Measurements from ENCODE around the gene THRA. TPM values are rescaled to one million over a fixed set of nuclear protein-coding genes. Genes with fewer than 3 reads are reported as not detected.
A peak's percentile ranks its signal among the peaks of the same experiment; 100 is the strongest.
"Not testable (repeated sequence)": the region's sequence is repeated elsewhere in the genome, so short reads cannot be mapped to it uniquely, and the experiment has no call there.

The THRA gene
- total and polyA plus RNA-seq, 9 of the 15 experiments (the other 6 are each of a cell fraction or from before 2014, with no cell fraction given): 0.34 to 23.4 (median 12.7) TPM

- no peak for TF ChIP-seq FOXO4 (CRISPR knock-in tag; IDR thresholded peaks at IDR 0.05)
- no peak for TF ChIP-seq RFX5 (IDR thresholded peaks at IDR 0.05; ENCODE audit: low read depth, low read length)
- peak in 1 of 2 experiments; percentile 46; a peak in 1 of 4 replicates for TF ChIP-seq TEAD1 (CRISPR knock-in tag; IDR thresholded peaks at IDR 0.05)
- TF ChIP-seq MTA3 (IDR thresholded peaks at IDR 0.05; ENCODE audit: borderline replicate concordance): peak; percentile 14
- no peak for TF ChIP-seq ZNF354B (CRISPR knock-in tag; IDR thresholded peaks at IDR 0.05)
- TF ChIP-seq ATF4 (CRISPR knock-in tag; IDR thresholded peaks at IDR 0.05): no peak
- no peak for TF ChIP-seq ELK3 (CRISPR knock-in tag; IDR thresholded peaks at IDR 0.05)
Observed at GRCh38 chr17:40139566-40140058, 76.8 kb downstream of the THRA start (continued).

- H3K27ac ChIP-seq (ENCODE audit: extremely low read depth, low read depth, low read length); H3K9me3 ChIP-seq (replicated peaks; ENCODE audit: control insufficient read depth, insufficient read depth, low read depth, low read length); FAIRE-seq; H3K9me1 ChIP-seq (ENCODE audit: control insufficient read depth, insufficient read depth, low read length); H2AFZ ChIP-seq (ENCODE audit: low read depth, low read length); H3K4me2 ChIP-seq (ENCODE audit: insufficient read depth, low read length); H4K20me1 ChIP-seq (replicated peaks; ENCODE audit: control insufficient read depth, insufficient read depth, low read length); in situ Hi-C loops (cut with MboI); CTCF ChIA-PET (ENCODE audit: low intra/inter-chr PET ratio); H3K27me3 ChIP-seq (ENCODE audit: control insufficient read depth in 2 of 2, insufficient read depth in 2 of 2, low read length in 2 of 2); ATAC-seq; DNase-seq (ENCODE audit: extremely low read depth in 1 of 4, low spot score in 3 of 4); BruUV-seq (replicated peaks); H3K9ac ChIP-seq (ENCODE audit: insufficient read depth in 1 of 2, low read depth in 2 of 2, low read length in 2 of 2); H3K4me3 ChIP-seq; intact Hi-C loops (cut with micrococcal nuclease): not testable (repeated sequence)
- 97% methylated on average over 3 of the region's 3 CpGs for WGBS (ENCODE audit: insufficient coverage, low coverage, missing lambda C conversion rate)
- H3K4me1 ChIP-seq (replicated peaks in 1 of 2; ENCODE audit: control insufficient read depth in 2 of 2, insufficient read depth in 2 of 2, low read length in 2 of 2): peaks cover 9 to 11% of the 10 kb centered on the region in 2 experiments; a peak in 4 of 5 replicates
- H3K36me3 ChIP-seq (ENCODE audit: control insufficient read depth, insufficient read depth, low read length): peaks cover 46% of the 10 kb centered on the region
- POLR2A ChIA-PET: interaction anchor here (0.8 to 1.5 kb wide), 3 partner anchors 8 to 19 kb away, joined by 3 to 5 read pairs (median 4); no protein-coding TSS in a partner anchor
- H3K79me2 ChIP-seq (ENCODE audit: control insufficient read depth, insufficient read depth, low read length): peaks cover 54% of the 10 kb centered on the region
Observed at GRCh38 chr17:40143166-40143565, 80.4 kb downstream of the THRA start.

Small RNA genes within 50 kb of the gene (microRNA-seq; reads per million reads assigned to microRNA genes)
- gene MIR6884 (ENCODE audit: borderline microRNAs expressed): not detected

Small RNA genes within 50 kb of the gene (small RNA-seq; reads per million reads assigned to genes)
- 744 reads per million, percentile 99 among the genes with 10 or more reads in this experiment for gene SNORD124

Other genes with a start within 250 kb of the THRA start
Only the 7 nearest of the 16 such genes appear.
- not detected in 2 replicates for gene GSDMA, start 100.0 kb upstream of the THRA start, total RNA-seq (2014; rRNA removed)
- 0.07 TPM in 1 of 2 replicates, not detected in the other for gene GSDMA, start 100.0 kb upstream of the THRA start, total RNA-seq (2014; rRNA removed; fragmentation: Illumina TruSeq; extraction: Trizol)
- gene GSDMA, start 100.0 kb upstream of the THRA start, total RNA-seq (2015; rRNA removed; fragmentation: Illumina TruSeq; extraction: Trizol): 0.07 TPM in 1 of 2 replicates, not detected in the other
- gene GSDMA, start 100.0 kb upstream of the THRA start, total RNA-seq (2021): 0.09 TPM in 1 of 2 replicates, not detected in the other
- 0.04 and 0.06 TPM in 2 replicates for gene GSDMA, start 100.0 kb upstream of the THRA start, polyA plus RNA-seq (2011; rRNA removed)
- gene GSDMA, start 100.0 kb upstream of the THRA start, polyA plus RNA-seq (2014; fragmentation: Illumina TruSeq; extraction: Trizol): 0.12 and 0.13 TPM in 2 replicates
- under 1 TPM; 0.04 to 0.06 TPM for gene GSDMA, start 100.0 kb upstream of the THRA start, polyA plus RNA-seq (2014; fragmentation: Nextera tagmentation; extraction: Ambion mirVana)
- 0.07 TPM in 1 of 2 replicates, not detected in the other for gene GSDMA, start 100.0 kb upstream of the THRA start, polyA plus RNA-seq (2014; rRNA removed)
- 228 and 254 TPM in 2 replicates for gene PSMD3, start 82.2 kb upstream of the THRA start, total RNA-seq (2014; rRNA removed)
- 109 and 120 TPM in 2 replicates for gene PSMD3, start 82.2 kb upstream of the THRA start, total RNA-seq (2014; rRNA removed; fragmentation: Illumina TruSeq; extraction: Trizol)
- 135 and 138 TPM in 2 replicates for gene PSMD3, start 82.2 kb upstream of the THRA start, total RNA-seq (2015; rRNA removed; fragmentation: Illumina TruSeq; extraction: Trizol)
- 232 and 251 TPM in 2 replicates for gene PSMD3, start 82.2 kb upstream of the THRA start, total RNA-seq (2021)
- gene PSMD3, start 82.2 kb upstream of the THRA start, polyA plus RNA-seq (2011; rRNA removed): 95.3 and 113 TPM in 2 replicates
- 241 and 262 TPM in 2 replicates for gene PSMD3, start 82.2 kb upstream of the THRA start, polyA plus RNA-seq (2014; fragmentation: Illumina TruSeq; extraction: Trizol)
- 1 to 10 TPM; 2.0 to 2.8 TPM for gene PSMD3, start 82.2 kb upstream of the THRA start, polyA plus RNA-seq (2014; fragmentation: Nextera tagmentation; extraction: Ambion mirVana)
- 180 and 183 TPM in 2 replicates for gene PSMD3, start 82.2 kb upstream of the THRA start, polyA plus RNA-seq (2014; rRNA removed)
- gene CSF3, start 47.5 kb upstream of the THRA start, total RNA-seq (2014; rRNA removed): not detected in 2 replicates
- not detected in 2 replicates for gene CSF3, start 47.5 kb upstream of the THRA start, total RNA-seq (2014; rRNA removed; fragmentation: Illumina TruSeq; extraction: Trizol)
- not detected in 2 replicates for gene CSF3, start 47.5 kb upstream of the THRA start, total RNA-seq (2015; rRNA removed; fragmentation: Illumina TruSeq; extraction: Trizol)
- not detected in 2 replicates for gene CSF3, start 47.5 kb upstream of the THRA start, total RNA-seq (2021)
- gene CSF3, start 47.5 kb upstream of the THRA start, polyA plus RNA-seq (2011; rRNA removed): not detected in 2 replicates
- gene CSF3, start 47.5 kb upstream of the THRA start, polyA plus RNA-seq (2014; fragmentation: Illumina TruSeq; extraction: Trizol): not detected in 2 replicates
- gene CSF3, start 47.5 kb upstream of the THRA start, polyA plus RNA-seq (2014; fragmentation: Nextera tagmentation; extraction: Ambion mirVana): not detected
- 0.19 TPM in 1 of 2 replicates, not detected in the other for gene CSF3, start 47.5 kb upstream of the THRA start, polyA plus RNA-seq (2014; rRNA removed)
- gene MED24, start 8.6 kb upstream of the THRA start, total RNA-seq (2014; rRNA removed): 40.0 and 50.2 TPM in 2 replicates
- 40.3 and 48.9 TPM in 2 replicates for gene MED24, start 8.6 kb upstream of the THRA start, total RNA-seq (2014; rRNA removed; fragmentation: Illumina TruSeq; extraction: Trizol)
- gene MED24, start 8.6 kb upstream of the THRA start, total RNA-seq (2015; rRNA removed; fragmentation: Illumina TruSeq; extraction: Trizol): 48.2 and 53.5 TPM in 2 replicates
- gene MED24, start 8.6 kb upstream of the THRA start, total RNA-seq (2021): 102 and 108 TPM in 2 replicates
- 76.3 and 110 TPM in 2 replicates for gene MED24, start 8.6 kb upstream of the THRA start, polyA plus RNA-seq (2011; rRNA removed)
- gene MED24, start 8.6 kb upstream of the THRA start, polyA plus RNA-seq (2014; fragmentation: Illumina TruSeq; extraction: Trizol): 117 and 129 TPM in 2 replicates
- gene MED24, start 8.6 kb upstream of the THRA start, polyA plus RNA-seq (2014; fragmentation: Nextera tagmentation; extraction: Ambion mirVana): 1 to 10 TPM; 5.9 to 8.3 TPM
- 73.3 and 74.8 TPM in 2 replicates for gene MED24, start 8.6 kb upstream of the THRA start, polyA plus RNA-seq (2014; rRNA removed)
- gene NR1D1, start 37.6 kb downstream of the THRA start, total RNA-seq (2014; rRNA removed): 0.78 and 1.00 TPM in 2 replicates
- 0.32 and 0.47 TPM in 2 replicates for gene NR1D1, start 37.6 kb downstream of the THRA start, total RNA-seq (2014; rRNA removed; fragmentation: Illumina TruSeq; extraction: Trizol)
- 0.65 and 1.2 TPM in 2 replicates for gene NR1D1, start 37.6 kb downstream of the THRA start, total RNA-seq (2015; rRNA removed; fragmentation: Illumina TruSeq; extraction: Trizol)
- 6.6 and 7.7 TPM in 2 replicates for gene NR1D1, start 37.6 kb downstream of the THRA start, total RNA-seq (2021)
- 0.25 and 0.41 TPM in 2 replicates for gene NR1D1, start 37.6 kb downstream of the THRA start, polyA plus RNA-seq (2011; rRNA removed)
- gene NR1D1, start 37.6 kb downstream of the THRA start, polyA plus RNA-seq (2014; fragmentation: Illumina TruSeq; extraction: Trizol): 4.7 and 6.9 TPM in 2 replicates
- gene NR1D1, start 37.6 kb downstream of the THRA start, polyA plus RNA-seq (2014; fragmentation: Nextera tagmentation; extraction: Ambion mirVana): under 1 TPM; 0.27 TPM
- 1.4 and 2.0 TPM in 2 replicates for gene NR1D1, start 37.6 kb downstream of the THRA start, polyA plus RNA-seq (2014; rRNA removed)
- gene MSL1, start 59.0 kb downstream of the THRA start, total RNA-seq (2014; rRNA removed): 51.7 and 52.4 TPM in 2 replicates
- gene MSL1, start 59.0 kb downstream of the THRA start, total RNA-seq (2014; rRNA removed; fragmentation: Illumina TruSeq; extraction: Trizol): 61.9 and 64.9 TPM in 2 replicates
- 77.8 and 91.8 TPM in 2 replicates for gene MSL1, start 59.0 kb downstream of the THRA start, total RNA-seq (2015; rRNA removed; fragmentation: Illumina TruSeq; extraction: Trizol)
- 48.6 and 61.8 TPM in 2 replicates for gene MSL1, start 59.0 kb downstream of the THRA start, total RNA-seq (2021)
- 48.0 and 66.7 TPM in 2 replicates for gene MSL1, start 59.0 kb downstream of the THRA start, polyA plus RNA-seq (2011; rRNA removed)
- gene MSL1, start 59.0 kb downstream of the THRA start, polyA plus RNA-seq (2014; fragmentation: Illumina TruSeq; extraction: Trizol): 99.3 and 120 TPM in 2 replicates
- gene MSL1, start 59.0 kb downstream of the THRA start, polyA plus RNA-seq (2014; fragmentation: Nextera tagmentation; extraction: Ambion mirVana): 10 to 100 TPM; 13.8 to 13.9 TPM
- 62.8 and 74.1 TPM in 2 replicates for gene MSL1, start 59.0 kb downstream of the THRA start, polyA plus RNA-seq (2014; rRNA removed)
- 21.5 and 30.8 TPM in 2 replicates for gene CASC3, start 77.6 kb downstream of the THRA start, total RNA-seq (2014; rRNA removed)
- gene CASC3, start 77.6 kb downstream of the THRA start, total RNA-seq (2014; rRNA removed; fragmentation: Illumina TruSeq; extraction: Trizol): 38.2 and 38.7 TPM in 2 replicates
- 34.4 and 36.5 TPM in 2 replicates for gene CASC3, start 77.6 kb downstream of the THRA start, total RNA-seq (2015; rRNA removed; fragmentation: Illumina TruSeq; extraction: Trizol)
- gene CASC3, start 77.6 kb downstream of the THRA start, total RNA-seq (2021): 57.5 and 61.1 TPM in 2 replicates
- gene CASC3, start 77.6 kb downstream of the THRA start, polyA plus RNA-seq (2011; rRNA removed): 43.3 and 51.8 TPM in 2 replicates
- 56.5 and 65.1 TPM in 2 replicates for gene CASC3, start 77.6 kb downstream of the THRA start, polyA plus RNA-seq (2014; fragmentation: Illumina TruSeq; extraction: Trizol)
- gene CASC3, start 77.6 kb downstream of the THRA start, polyA plus RNA-seq (2014; fragmentation: Nextera tagmentation; extraction: Ambion mirVana): 10 to 100 TPM; 12.5 to 16.9 TPM
- 35.2 and 38.9 TPM in 2 replicates for gene CASC3, start 77.6 kb downstream of the THRA start, polyA plus RNA-seq (2014; rRNA removed)

All from K562 (cell line).